Stimulated activated CD8-positive, alpha-beta memory T cell treated with anti-CD3 and anti-CD28 coated beads, Interleukin-12 subunit alpha, Interleukin-12 subunit beta, amount 100 ng/mL, for 24 hours (primary cell): Measurements from ENCODE around the gene PVALEF.

ENCODE experiments used
- DNase-seq: peaks from one replicate; pipeline ENCODE4 v3.0.0-alpha.2; 2020; ENCODE audit errors: extremely low read depth

The PVALEF gene

GRCh38 chr17:81183316-81183715, 18.0 kb downstream of the PVALEF start:
- DNase-seq, result no peak

- DNase-seq, result no peak
Observed at GRCh38 chr17:81183807-81184206, 18.5 kb downstream of the PVALEF start.

GRCh38 chr17:81184555-81184954, 19.2 kb downstream of the PVALEF start:
- no peak for DNase-seq

GRCh38 chr17:81186203-81186602, 20.9 kb downstream of the PVALEF start:
- no peak for DNase-seq

- no peak for DNase-seq
Observed at GRCh38 chr17:81187120-81187519, 21.8 kb downstream of the PVALEF start.

- DNase-seq, result no peak
Observed at GRCh38 chr17:81187586-81188490, 22.5 kb downstream of the PVALEF start.

- DNase-seq, result no peak
Observed at GRCh38 chr17:81188491-81188840, 23.2 kb downstream of the PVALEF start.

- DNase-seq, result no peak
Observed at GRCh38 chr17:81189016-81189415, 23.7 kb downstream of the PVALEF start.

GRCh38 chr17:81189670-81190530, 24.6 kb downstream of the PVALEF start:
- DNase-seq, result no peak

- no peak for DNase-seq
Observed at GRCh38 chr17:81190591-81190990, 25.3 kb downstream of the PVALEF start.

GRCh38 chr17:81191116-81191515, 25.8 kb downstream of the PVALEF start:
- no peak for DNase-seq

GRCh38 chr17:81191646-81192045, 26.3 kb downstream of the PVALEF start:
- no peak for DNase-seq

GRCh38 chr17:81192386-81193050, 27.2 kb downstream of the PVALEF start:
- no peak for DNase-seq

- no peak for DNase-seq
Observed at GRCh38 chr17:81193051-81193410, 27.7 kb downstream of the PVALEF start.

GRCh38 chr17:81193470-81194224, 28.3 kb downstream of the PVALEF start:
- no peak for DNase-seq

- DNase-seq, result no peak
Observed at GRCh38 chr17:81194225-81194760, 29.0 kb downstream of the PVALEF start.

- no peak for DNase-seq
Observed at GRCh38 chr17:81194941-81195901, 29.9 kb downstream of the PVALEF start.

- no peak for DNase-seq
Observed at GRCh38 chr17:81195941-81196495, 30.7 kb downstream of the PVALEF start.

GRCh38 chr17:81196505-81197408, 31.4 kb downstream of the PVALEF start:
- DNase-seq, result no peak
